K562 (cell line): ENCODE data around the gene SLC9A3. TPM values are rescaled to one million over a fixed set of nuclear protein-coding genes. Genes with fewer than 3 reads are reported as not detected.

Source experiments
- ATAC-seq: fragments of 200-7000 bp; cut with Tn5 transposase; 3 replicates; pipeline ENCODE4 v1.9.1; 2020; ENCODE audit warnings: moderate library complexity
- BruUV-seq: library from RNA; stranded (reverse); fragments of 400-500 nt; replicated peaks from 2 replicates; lab custom pipeline; 2021; lab: Mats Ljungman, UMichigan
- CTCF ChIA-PET: fragments of 300-600 bp; formaldehyde crosslinking; extraction: SDS; loops from one replicate; lab custom pipeline; 2021; ENCODE audit warnings: low intra/inter-chr PET ratio; lab: Yijun Ruan, JAX
- POLR2A ChIA-PET: fragments of 300-600, 350-650 bp; sonication (Branson Sonifier 250); formaldehyde crosslinking; extraction: SDS; loops from one replicate; lab custom pipeline; 2021; ENCODE audit warnings: antibody characterized with exemption, inconsistent platforms; lab: Yijun Ruan, JAX
- DNase-seq, 4 experiments: peaks; one replicate each; pipeline versions ENCODE4 v3.0.0 to v3.0.0-alpha.2; 2011 to 2018; ENCODE audit warnings: low spot score in 3 of 4, mixed read lengths in 3 of 4; ENCODE audit errors: extremely low read depth in 1 of 4
- FAIRE-seq: peaks from 2 replicates; lab custom pipeline; 2011; peaks lifted over from hg19 to GRCh38; lab: Jason Lieb, UNC
- H2AFZ ChIP-seq: 2 replicates; pipeline ENCODE4 v1.6.0; 2011; ENCODE audit warnings: low read depth, low read length, control low read depth, inconsistent platforms
- H3K27ac ChIP-seq: fragments of 200-600 bp; 3 replicates; pipeline ENCODE4 v1.8.0; 2011; ENCODE audit warnings: low read depth, mild to moderate bottlenecking, control low read depth, inconsistent platforms, low read length, moderate library complexity, mixed read lengths; ENCODE audit errors: extremely low read depth
- H3K27me3 ChIP-seq, 2 experiments: fragments of 300-600 bp in 1 of 2; 2 replicates in 1 of 2; 3 replicates in 1 of 2; pipeline versions ENCODE4 v1.6.0 to v1.8.0; 2011; ENCODE audit warnings: inconsistent platforms in 2 of 2, low read length in 2 of 2, mild to moderate bottlenecking in 1 of 2, mixed read lengths in 1 of 2, moderate library complexity in 1 of 2; ENCODE audit not compliant: control insufficient read depth in 2 of 2, insufficient read depth in 2 of 2
- H3K36me3 ChIP-seq: fragments of 300-600 bp; 3 replicates; pipeline ENCODE4 v1.8.0; 2011; ENCODE audit warnings: mild to moderate bottlenecking, low read length, inconsistent platforms; ENCODE audit not compliant: control insufficient read depth, insufficient read depth
- H3K4me1 ChIP-seq, 2 experiments: fragments of 200-600 bp in 1 of 2; replicated peaks in 1 of 2; 2 replicates in 1 of 2; 3 replicates in 1 of 2; pipeline versions ENCODE4 v1.5.1 to v1.8.0; 2011; ENCODE audit warnings: inconsistent platforms in 2 of 2, low read length in 2 of 2, mild to moderate bottlenecking in 1 of 2, mixed read lengths in 1 of 2, moderate library complexity in 1 of 2; ENCODE audit not compliant: control insufficient read depth in 2 of 2, insufficient read depth in 2 of 2
- H3K4me2 ChIP-seq: 2 replicates; pipeline ENCODE4 v1.6.1; 2011; ENCODE audit warnings: low read length, control low read depth, inconsistent platforms, mixed read lengths; ENCODE audit not compliant: insufficient read depth
- H3K4me3 ChIP-seq: fragments of 200-600 bp; sonication (generic), shearing (Covaris generic); 2 replicates; pipeline ENCODE4 v1.5.1; 2016; ENCODE audit warnings: control low read depth, inconsistent platforms
- H3K79me2 ChIP-seq: fragments of 200-600 bp; 3 replicates; pipeline ENCODE4 v1.8.0; 2011; ENCODE audit warnings: low read length, inconsistent platforms; ENCODE audit not compliant: control insufficient read depth, insufficient read depth
- H3K9ac ChIP-seq, 2 experiments: 2 replicates each; pipeline versions ENCODE4 v1.6.0 to v1.6.1; 2011; ENCODE audit warnings: low read depth in 2 of 2, low read length in 2 of 2, control low read depth in 1 of 2, inconsistent platforms in 1 of 2, mild to moderate bottlenecking in 1 of 2, mixed read lengths in 1 of 2; ENCODE audit not compliant: insufficient read depth in 1 of 2
- H3K9me1 ChIP-seq: one replicate; pipeline ENCODE4 v1.6.0; 2011; ENCODE audit warnings: inconsistent platforms, mild to moderate bottlenecking, low read length, moderate library complexity; ENCODE audit not compliant: control insufficient read depth, insufficient read depth
- H3K9me3 ChIP-seq: replicated peaks from 2 replicates; pipeline ENCODE4 v1.5.1; 2011; ENCODE audit warnings: low read depth, low read length, inconsistent platforms; ENCODE audit not compliant: control insufficient read depth, insufficient read depth
- H4K20me1 ChIP-seq: replicated peaks from 2 replicates; pipeline ENCODE4 v1.6.1; 2011; ENCODE audit warnings: low read length, inconsistent platforms, mixed read lengths; ENCODE audit not compliant: control insufficient read depth, insufficient read depth
- BRD9 ChIP-seq: fragments of 450-650 bp; IDR thresholded peaks from 2 replicates; pipeline ENCODE4 v1.6.1; 2018; ENCODE audit warnings: low read depth; ENCODE audit not compliant: partially characterized antibody
- GABPB1 ChIP-seq: sonication (generic); formaldehyde crosslinking; IDR thresholded peaks from 2 replicates; pipeline ENCODE4 v1.8.0; 2022; ENCODE audit warnings: mild to moderate bottlenecking, missing genetic modification reagents
- MAFK ChIP-seq: IDR thresholded peaks from 2 replicates; pipeline ENCODE4 v1.6.1; 2011; ENCODE audit warnings: low read length, improper control_type of control experiment
- SREBF1 ChIP-seq: fragments of 150-350 bp; IDR thresholded peaks from 2 replicates; pipeline ENCODE4 v1.6.1; 2014; ENCODE audit warnings: antibody characterized with exemption, low read depth, low read length, borderline replicate concordance
- TCF3 ChIP-seq: sonication (generic); formaldehyde crosslinking; IDR thresholded peaks from 2 replicates; pipeline ENCODE4 v1.4.0; 2020; ENCODE audit warnings: mild to moderate bottlenecking, missing genetic modification reagents
- TFAP4 ChIP-seq: sonication (generic); formaldehyde crosslinking; IDR thresholded peaks from 2 replicates; pipeline ENCODE4 v1.8.0; 2022; ENCODE audit warnings: missing genetic modification reagents, mild to moderate bottlenecking, moderate library complexity, borderline replicate concordance
- ZNF280A ChIP-seq: fragments of 450-650 bp; IDR thresholded peaks from 2 replicates; pipeline ENCODE4 v1.6.1; 2018; ENCODE audit warnings: mild to moderate bottlenecking, low read depth; ENCODE audit not compliant: partially characterized antibody
- WGBS: fragments of 100-300 bp; shearing (Covaris generic); methylation state at CpG from one replicate; pipeline ENCODE4 v1.1.6; 2016; ENCODE audit warnings: low coverage, mixed read lengths; ENCODE audit not compliant: insufficient coverage; ENCODE audit errors: missing lambda C conversion rate; 5-methylcytosine and 5-hydroxymethylcytosine counted together
- in situ Hi-C: fragments of 300-500 bp; cut with MboI; formaldehyde crosslinking; loops from 4 replicates; pipeline ENCODE4 v1.15.0; 2018; ENCODE audit warnings: inconsistent platforms, mixed read lengths
- intact Hi-C: fragments of 100-400 bp; cut with micrococcal nuclease; formaldehyde crosslinking; loops from 2 replicates; pipeline ENCODE4 v1.14.2; 2022
- polyA plus RNA-seq, 8 experiments: library from polyadenylated mRNA; depleted of rRNA in 4 of 8; stranded (reverse) in 5 of 8; unstranded in 3 of 8; fragments of >200 nt; fragmentation: Nextera tagmentation in 2 of 8; fragmentation: Illumina TruSeq in 1 of 8; extraction: Ambion mirVana in 2 of 8; extraction: Trizol in 1 of 8; gene quantifications; 2 replicates each; pipeline versions ENCODE4 v1.2.1 to v1.2.3, GENCODE V29; 2011 to 2014; ENCODE audit warnings: inconsistent platforms in 1 of 8, missing spikeins in 1 of 8
- total RNA-seq, 7 experiments: library from RNA; depleted of rRNA in 6 of 7; stranded (reverse); fragments of >200 nt in 6 of 7; fragmentation: Illumina TruSeq in 2 of 7; extraction: Trizol in 2 of 7; gene quantifications; 2 replicates each; pipeline versions ENCODE4 v1.2.1 to v1.2.3, GENCODE V29; 2011 to 2021; ENCODE audit warnings: low replicate concordance in 1 of 7

The SLC9A3 gene
- total and polyA plus RNA-seq, 9 of the 15 experiments (the other 6 are each of a cell fraction or from before 2014, with no cell fraction given): 1.5 to 5.8 (median 3.7) TPM; not detected in 2

- ChIA-PET CTCF (no interaction called here), POLR2A (no interaction called here)
- 87% methylated on average over 19 of the region's 19 CpGs for WGBS
- BruUV-seq: no TSS peak
- H3K79me2 ChIP-seq: no peaks in the 10 kb centered on the region
- DNase-seq: no peak
- in situ Hi-C loops (no loop called here), intact Hi-C loops (no loop called here)
- no peak overlapping the region for H3K27ac ChIP-seq
- no peak overlapping the region for H2AFZ ChIP-seq
- peaks cover 0 to 31% of the 10 kb centered on the region in 2 experiments; a peak in 1 of 5 replicates for H3K4me1 ChIP-seq
- no peak for FAIRE-seq
- no peak overlapping the region for H3K4me3 ChIP-seq
- no peaks in the 10 kb centered on the region for H3K9me3 ChIP-seq
- H3K36me3 ChIP-seq: peaks cover 58% of the 10 kb centered on the region; the same call in 2 of the 3 replicates
- H3K9me1 ChIP-seq: no peaks in the 10 kb centered on the region
- H4K20me1 ChIP-seq: no peaks in the 10 kb centered on the region
- no peak overlapping the region for H3K4me2 ChIP-seq
- ATAC-seq: no peak
- no peaks in the 10 kb centered on the region for H3K27me3 ChIP-seq
- H3K9ac ChIP-seq: no peak overlapping the region
- TF ChIP-seq TFAP4 (CRISPR knock-in tag) (peak; percentile 36; the same call in 1 of the 2 replicates), BRD9 (no peak), ZNF280A (no peak), GABPB1 (CRISPR knock-in tag) (0 out of 2 replicates have a peak, but pooled peaks have one; percentile 21), SREBF1 (no peak), TCF3 (peak; percentile 50), MAFK (no peak)
Observed at GRCh38 chr5:464446-464842, 59.8 kb downstream of the SLC9A3 start.
